Osteoblast (primary cell): ENCODE measurements around the gene C3orf70. TPM values are rescaled to one million over a fixed set of nuclear protein-coding genes. Genes with fewer than 3 reads are reported as not detected.

ENCODE experiments used
- DNase-seq: peaks from one replicate; pipeline ENCODE4 v3.0.0; 2011; ENCODE audit warnings: low spot score, mixed read lengths; ENCODE audit not compliant: insufficient read length; ENCODE audit errors: missing footprints
- H2AFZ ChIP-seq: 2 replicates; pipeline ENCODE4 v1.6.0; 2011; ENCODE audit warnings: mild to moderate bottlenecking, low read length
- H3K27ac ChIP-seq: 2 replicates; pipeline ENCODE4 v1.5.1; 2011; ENCODE audit warnings: mild to moderate bottlenecking, low read depth, low read length, moderate library complexity
- H3K27me3 ChIP-seq: 2 replicates; pipeline ENCODE4 v1.6.0; 2012; ENCODE audit warnings: mild to moderate bottlenecking, control low read depth, inconsistent platforms, low read length, moderate library complexity; ENCODE audit not compliant: insufficient read depth
- H3K36me3 ChIP-seq: 2 replicates; pipeline ENCODE4 v1.5.1; 2011; ENCODE audit warnings: mild to moderate bottlenecking, low read length, control low read depth, moderate library complexity; ENCODE audit not compliant: insufficient read depth
- H3K4me1 ChIP-seq: 2 replicates; pipeline ENCODE4 v1.5.1; 2011; ENCODE audit warnings: mild to moderate bottlenecking, low read length, control low read depth, moderate library complexity; ENCODE audit not compliant: insufficient read depth
- H3K4me2 ChIP-seq: 2 replicates; pipeline ENCODE4 v1.6.0; 2011; ENCODE audit warnings: mild to moderate bottlenecking, low read length; ENCODE audit not compliant: insufficient read depth
- H3K4me3 ChIP-seq: fragments of 200-600 bp; sonication (generic); 3 replicates; pipeline ENCODE4 v1.5.1; 2012; ENCODE audit warnings: mild to moderate bottlenecking, low read length, inconsistent platforms; ENCODE audit not compliant: insufficient read depth
- H3K79me2 ChIP-seq: 2 replicates; pipeline ENCODE4 v1.6.0; 2012; ENCODE audit warnings: mild to moderate bottlenecking, low read length, control low read depth, inconsistent platforms; ENCODE audit not compliant: insufficient read depth
- H3K9me3 ChIP-seq: 2 replicates; pipeline ENCODE4 v1.5.1; 2011; ENCODE audit warnings: low read depth, low read length, control low read depth
- H4K20me1 ChIP-seq: 2 replicates; pipeline ENCODE4 v1.6.0; 2012; ENCODE audit warnings: mild to moderate bottlenecking, low read length, control low read depth; ENCODE audit not compliant: insufficient read depth
- total RNA-seq: library from RNA; depleted of rRNA; stranded (reverse); fragments of >200 nt; gene quantifications from 2 replicates; pipeline ENCODE4 v1.2.3, GENCODE V29; 2012
- TF ChIP-seq, protein P1 (sequence below): IDR thresholded peaks from 2 replicates; pipeline ENCODE4 v1.5.1; 2011; ENCODE audit warnings: mild to moderate bottlenecking, low read depth, low read length, moderate library complexity; ENCODE audit errors: extremely low read depth

C3orf70 gene
- total RNA-seq, 1 donor = 1.4 TPM

DNA sequence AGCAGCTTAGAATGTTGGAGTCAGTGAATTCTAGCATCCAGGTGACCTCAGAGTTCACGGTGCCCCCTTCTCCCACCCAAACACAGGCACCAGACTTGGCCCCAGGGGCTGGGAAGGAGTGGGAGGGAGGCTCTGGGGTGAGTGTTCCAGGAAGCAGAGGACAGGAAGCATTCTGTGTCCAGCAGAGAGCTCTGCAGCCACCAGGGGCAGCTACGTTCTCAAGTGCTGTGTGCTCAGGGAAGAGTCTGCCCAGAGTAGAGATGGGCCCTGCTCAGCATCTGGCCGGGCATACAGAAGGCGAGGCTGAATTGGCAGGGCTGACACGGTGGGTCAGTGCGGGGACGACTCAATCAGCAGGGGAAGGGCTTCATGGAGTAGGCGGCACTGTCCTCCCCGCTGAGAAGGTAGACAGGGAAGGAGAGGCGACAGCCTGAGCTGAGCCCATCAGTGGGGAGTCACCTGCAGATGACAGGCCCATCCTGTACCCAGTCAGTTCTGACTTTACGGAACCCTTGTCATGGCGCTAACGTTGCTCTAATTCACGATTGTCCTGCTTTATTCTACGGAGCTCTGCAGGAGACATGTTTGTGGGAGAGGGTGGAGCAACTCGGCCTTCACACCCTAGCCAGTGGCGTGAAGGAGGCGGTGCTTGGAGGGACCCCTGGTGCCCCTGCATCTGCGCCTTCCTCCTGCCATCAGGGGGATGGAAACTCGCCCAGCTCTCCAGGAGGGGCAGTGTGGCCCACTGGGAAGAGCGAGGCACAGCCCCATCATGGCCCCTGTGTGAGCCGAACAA is 82.2 kb downstream of the C3orf70 start:
- Histone ChIP-seq H3K4me2 (no peak overlapping the region), H4K20me1 (no peaks in the 10 kb centered on the region), H3K4me3 (no peak overlapping the region), H3K4me1 (no peaks in the 10 kb centered on the region), H3K9me3 (no peaks in the 10 kb centered on the region), H3K27me3 (peaks cover 3% of the 10 kb centered on the region), H3K27ac (no peak overlapping the region), H3K79me2 (no peaks in the 10 kb centered on the region), H2AFZ (peak overlapping the region; percentile 76), H3K36me3 (no peaks in the 10 kb centered on the region)
- TF ChIP-seq, protein P1, sequence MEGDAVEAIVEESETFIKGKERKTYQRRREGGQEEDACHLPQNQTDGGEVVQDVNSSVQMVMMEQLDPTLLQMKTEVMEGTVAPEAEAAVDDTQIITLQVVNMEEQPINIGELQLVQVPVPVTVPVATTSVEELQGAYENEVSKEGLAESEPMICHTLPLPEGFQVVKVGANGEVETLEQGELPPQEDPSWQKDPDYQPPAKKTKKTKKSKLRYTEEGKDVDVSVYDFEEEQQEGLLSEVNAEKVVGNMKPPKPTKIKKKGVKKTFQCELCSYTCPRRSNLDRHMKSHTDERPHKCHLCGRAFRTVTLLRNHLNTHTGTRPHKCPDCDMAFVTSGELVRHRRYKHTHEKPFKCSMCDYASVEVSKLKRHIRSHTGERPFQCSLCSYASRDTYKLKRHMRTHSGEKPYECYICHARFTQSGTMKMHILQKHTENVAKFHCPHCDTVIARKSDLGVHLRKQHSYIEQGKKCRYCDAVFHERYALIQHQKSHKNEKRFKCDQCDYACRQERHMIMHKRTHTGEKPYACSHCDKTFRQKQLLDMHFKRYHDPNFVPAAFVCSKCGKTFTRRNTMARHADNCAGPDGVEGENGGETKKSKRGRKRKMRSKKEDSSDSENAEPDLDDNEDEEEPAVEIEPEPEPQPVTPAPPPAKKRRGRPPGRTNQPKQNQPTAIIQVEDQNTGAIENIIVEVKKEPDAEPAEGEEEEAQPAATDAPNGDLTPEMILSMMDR = peak; percentile 49
- peak; percentile 94 for DNase-seq

DNA sequence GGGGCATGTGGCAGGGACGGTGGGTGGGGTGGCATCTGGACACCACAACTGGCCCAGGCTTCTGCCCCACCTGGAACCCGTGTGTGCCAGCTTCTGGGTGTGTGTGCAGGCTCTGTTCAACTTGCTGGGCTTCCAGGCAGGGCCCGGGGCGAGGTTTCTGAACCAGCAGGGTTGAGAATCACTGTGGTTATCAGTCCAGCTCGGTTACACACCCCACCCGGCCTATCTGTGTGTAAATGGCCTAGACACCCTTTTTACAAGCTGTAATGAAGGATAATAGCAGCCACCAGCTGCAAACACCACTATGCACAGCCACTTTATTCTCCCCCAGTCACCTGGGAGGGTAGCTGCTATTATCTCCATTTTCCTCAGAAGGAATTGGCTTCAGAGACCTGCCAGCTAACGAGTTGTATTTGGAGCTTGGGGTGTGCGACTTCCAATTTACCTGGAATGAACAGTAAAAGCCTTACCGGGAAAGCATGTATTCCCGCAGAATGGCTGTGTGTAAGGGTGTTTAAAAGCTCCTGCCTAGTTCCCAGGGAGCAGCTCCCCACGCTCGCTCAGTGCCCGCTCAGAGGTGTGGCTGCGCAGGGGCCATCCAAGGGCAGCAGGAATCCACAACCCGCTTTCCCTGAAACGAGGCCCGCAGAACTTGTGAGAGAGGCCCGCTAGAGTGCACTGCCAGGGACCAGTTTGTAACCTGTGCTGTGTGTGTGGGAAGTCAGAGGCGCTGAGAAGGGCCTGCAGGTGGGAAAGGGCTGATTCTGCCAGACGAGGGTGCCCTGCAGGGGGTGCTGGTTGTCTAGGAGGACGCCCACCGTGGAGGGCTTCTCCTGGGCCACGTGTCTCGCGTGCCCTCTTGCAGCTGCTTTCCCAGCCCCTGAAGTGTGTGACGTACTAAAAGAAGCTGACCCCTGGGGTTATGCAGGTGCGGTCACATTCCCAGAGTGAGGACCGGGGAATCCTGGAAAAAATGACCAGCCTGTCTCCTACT is 83.5 kb downstream of the C3orf70 start:
- DNase-seq = no peak
- no peaks in the 10 kb centered on the region for H3K36me3 ChIP-seq
- no peaks in the 10 kb centered on the region for H4K20me1 ChIP-seq

GRCh38 chr3:185067173-185067572 is 85.7 kb downstream of the C3orf70 start:
- DNase-seq = no peak
- H3K27ac ChIP-seq = no peak overlapping the region
- H2AFZ ChIP-seq = no peak overlapping the region
- H3K27me3 ChIP-seq = peaks cover 3% of the 10 kb centered on the region
- H3K9me3 ChIP-seq = no peaks in the 10 kb centered on the region
- no peaks in the 10 kb centered on the region for H3K79me2 ChIP-seq
- no peaks in the 10 kb centered on the region for H3K36me3 ChIP-seq
- no peaks in the 10 kb centered on the region for H3K4me1 ChIP-seq
- H3K4me3 ChIP-seq = no peak overlapping the region
- TF ChIP-seq, protein P1 = no peak
- H3K4me2 ChIP-seq = no peak overlapping the region
- no peaks in the 10 kb centered on the region for H4K20me1 ChIP-seq

More for the DNA sequence above, 83.5 kb downstream of the C3orf70 start:
- TF ChIP-seq, protein P1 = no peak
- Histone ChIP-seq H3K27me3 (peaks cover 3% of the 10 kb centered on the region), H3K4me2 (no peak overlapping the region), H3K9me3 (no peaks in the 10 kb centered on the region), H2AFZ (no peak overlapping the region), H3K4me3 (no peak overlapping the region), H3K27ac (no peak overlapping the region), H3K4me1 (no peaks in the 10 kb centered on the region), H3K79me2 (no peaks in the 10 kb centered on the region)

DNA sequence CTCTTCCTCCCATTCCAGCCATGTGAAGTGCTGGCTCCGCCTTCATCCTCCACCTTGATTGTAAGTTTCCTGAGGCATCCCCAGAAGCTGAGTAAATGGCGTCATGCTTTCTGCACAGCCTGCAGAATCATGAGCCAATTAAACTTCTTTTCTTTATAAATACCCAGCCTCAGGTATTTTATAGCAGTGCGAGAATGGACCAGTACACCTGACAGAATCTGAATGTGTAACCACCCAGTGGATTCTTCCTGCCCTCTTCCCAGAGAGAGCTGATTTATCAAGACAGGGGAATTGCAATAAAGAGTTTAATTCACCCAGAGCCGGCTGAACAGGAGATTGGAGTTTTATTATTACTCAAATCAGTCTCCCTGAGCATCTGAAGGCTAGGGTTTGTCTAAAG is 86.6 kb downstream of the C3orf70 start:
- Histone ChIP-seq H3K4me2 (no peak overlapping the region), H3K27me3 (peaks cover 3% of the 10 kb centered on the region), H3K79me2 (no peaks in the 10 kb centered on the region), H3K36me3 (no peaks in the 10 kb centered on the region), H2AFZ (no peak overlapping the region), H4K20me1 (no peaks in the 10 kb centered on the region), H3K27ac (no peak overlapping the region), H3K9me3 (no peaks in the 10 kb centered on the region), H3K4me1 (no peaks in the 10 kb centered on the region), H3K4me3 (no peak overlapping the region)
- DNase-seq = peak; percentile 52
- TF ChIP-seq, protein P1 = no peak
